Astrocyte (in vitro differentiated cells and primary cell): Measurements from ENCODE around the gene FILIP1L. TPM values are rescaled to one million over a fixed set of nuclear protein-coding genes. Genes with fewer than 3 reads are reported as not detected.

Experiments used
- DNase-seq: peaks from one replicate; pipeline ENCODE4 v3.0.0-alpha.2; 2010; ENCODE audit warnings: low read depth
- FAIRE-seq: peaks from 2 replicates; lab custom pipeline; 2011; peaks lifted over from hg19 to GRCh38; lab: Jason Lieb, UNC
- H2AFZ ChIP-seq: 2 replicates; pipeline ENCODE4 v1.6.0; 2012; ENCODE audit warnings: low read depth, low read length, inconsistent platforms
- H3K27ac ChIP-seq: 2 replicates; pipeline ENCODE4 v1.5.1; 2011; ENCODE audit warnings: low read depth, low read length, inconsistent platforms
- H3K27me3 ChIP-seq: 2 replicates; pipeline ENCODE4 v1.6.0; 2011; ENCODE audit warnings: low read length, inconsistent platforms; ENCODE audit not compliant: insufficient read depth
- H3K36me3 ChIP-seq: 2 replicates; pipeline ENCODE4 v1.5.1; 2011; ENCODE audit warnings: low read length, inconsistent platforms; ENCODE audit not compliant: insufficient read depth
- H3K4me1 ChIP-seq: 2 replicates; pipeline ENCODE4 v1.5.1; 2011; ENCODE audit warnings: low read length, inconsistent platforms; ENCODE audit not compliant: insufficient read depth
- H3K4me2 ChIP-seq: 2 replicates; pipeline ENCODE4 v1.6.0; 2012; ENCODE audit warnings: low read length, inconsistent platforms
- H3K4me3 ChIP-seq: 2 replicates; pipeline ENCODE4 v1.5.1; 2011; ENCODE audit warnings: low read depth, mild to moderate bottlenecking, low read length, inconsistent platforms; ENCODE audit not compliant: insufficient read depth
- H3K79me2 ChIP-seq: 2 replicates; pipeline ENCODE4 v1.6.0; 2012; ENCODE audit warnings: mild to moderate bottlenecking, low read length, inconsistent platforms; ENCODE audit not compliant: insufficient read depth
- H3K9ac ChIP-seq: 2 replicates; pipeline ENCODE4 v1.6.0; 2012; ENCODE audit warnings: mild to moderate bottlenecking, low read length, inconsistent platforms
- H3K9me3 ChIP-seq: 2 replicates; pipeline ENCODE4 v1.5.1; 2012; ENCODE audit warnings: low read depth, mild to moderate bottlenecking, low read length, inconsistent platforms; ENCODE audit not compliant: insufficient read depth
- H4K20me1 ChIP-seq: 2 replicates; pipeline ENCODE4 v1.6.0; 2012; ENCODE audit warnings: low read length, inconsistent platforms; ENCODE audit not compliant: insufficient read depth
- H3K27ac Mint-ChIP-seq: one replicate; pipeline ENCODE4 v1.8.0; 2021; ENCODE audit warnings: mild to moderate bottlenecking, mixed read lengths; ENCODE audit not compliant: unreplicated experiment
- H3K27me3 Mint-ChIP-seq: one replicate; pipeline ENCODE4 v1.8.0; 2021; ENCODE audit warnings: low read depth, mixed read lengths; ENCODE audit not compliant: unreplicated experiment
- H3K36me3 Mint-ChIP-seq: one replicate; pipeline ENCODE4 v1.8.0; 2021; ENCODE audit warnings: low read depth, mixed read lengths; ENCODE audit not compliant: unreplicated experiment
- H3K4me1 Mint-ChIP-seq: one replicate; pipeline ENCODE4 v1.8.0; 2021; ENCODE audit warnings: low read depth, mixed read lengths; ENCODE audit not compliant: unreplicated experiment
- H3K4me3 Mint-ChIP-seq: one replicate; pipeline ENCODE4 v1.8.0; 2021; ENCODE audit warnings: mild to moderate bottlenecking, moderate library complexity, mixed read lengths; ENCODE audit not compliant: unreplicated experiment
- H3K9me3 Mint-ChIP-seq: one replicate; pipeline ENCODE4 v1.8.0; 2021; ENCODE audit warnings: mild to moderate bottlenecking, mixed read lengths; ENCODE audit not compliant: unreplicated experiment
- EZH2 ChIP-seq: IDR thresholded peaks from 2 replicates; pipeline ENCODE4 v1.6.1; 2012; ENCODE audit warnings: mild to moderate bottlenecking, low read length, inconsistent platforms; ENCODE audit not compliant: insufficient read depth
- total RNA-seq: library from RNA; stranded (reverse); gene quantifications from 2 replicates; pipeline ENCODE4 v1.2.1, GENCODE V29; 2021
- TF ChIP-seq, protein P1 (sequence below): IDR thresholded peaks from 2 replicates; pipeline ENCODE4 v1.5.1; 2011; ENCODE audit warnings: low read depth, mild to moderate bottlenecking, inconsistent platforms, low read length, moderate library complexity; ENCODE audit not compliant: insufficient read depth

The FILIP1L gene
- total RNA-seq, 1 donor from 2014 or later = 209 TPM

DNA sequence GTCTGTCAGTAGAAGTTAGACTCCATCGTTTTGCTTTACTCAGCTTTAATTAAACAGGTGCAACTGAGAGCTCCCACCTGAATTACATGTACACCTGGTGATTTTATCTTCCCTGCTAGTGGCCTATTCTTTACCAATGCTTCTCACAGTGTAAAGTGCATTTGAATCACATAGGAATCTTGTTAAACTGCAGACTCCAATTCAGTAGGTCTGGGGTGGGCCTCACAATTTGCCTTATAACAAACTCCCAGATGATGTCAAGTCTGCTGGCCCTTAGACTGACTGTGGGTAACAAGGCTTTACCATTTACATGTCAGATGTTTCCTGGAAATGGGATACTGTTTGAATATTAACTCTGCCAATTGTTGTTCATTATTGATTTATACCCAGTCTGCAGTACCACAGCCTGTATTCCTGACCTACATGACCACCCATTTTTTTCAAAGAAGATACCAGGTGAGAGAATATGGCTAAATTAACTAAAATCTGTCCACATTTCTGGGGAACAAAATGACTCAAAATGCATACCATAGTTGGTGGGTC, 259.5 kb downstream of the FILIP1L start:
- no peak for TF ChIP-seq EZH2
- TF ChIP-seq, protein P1, sequence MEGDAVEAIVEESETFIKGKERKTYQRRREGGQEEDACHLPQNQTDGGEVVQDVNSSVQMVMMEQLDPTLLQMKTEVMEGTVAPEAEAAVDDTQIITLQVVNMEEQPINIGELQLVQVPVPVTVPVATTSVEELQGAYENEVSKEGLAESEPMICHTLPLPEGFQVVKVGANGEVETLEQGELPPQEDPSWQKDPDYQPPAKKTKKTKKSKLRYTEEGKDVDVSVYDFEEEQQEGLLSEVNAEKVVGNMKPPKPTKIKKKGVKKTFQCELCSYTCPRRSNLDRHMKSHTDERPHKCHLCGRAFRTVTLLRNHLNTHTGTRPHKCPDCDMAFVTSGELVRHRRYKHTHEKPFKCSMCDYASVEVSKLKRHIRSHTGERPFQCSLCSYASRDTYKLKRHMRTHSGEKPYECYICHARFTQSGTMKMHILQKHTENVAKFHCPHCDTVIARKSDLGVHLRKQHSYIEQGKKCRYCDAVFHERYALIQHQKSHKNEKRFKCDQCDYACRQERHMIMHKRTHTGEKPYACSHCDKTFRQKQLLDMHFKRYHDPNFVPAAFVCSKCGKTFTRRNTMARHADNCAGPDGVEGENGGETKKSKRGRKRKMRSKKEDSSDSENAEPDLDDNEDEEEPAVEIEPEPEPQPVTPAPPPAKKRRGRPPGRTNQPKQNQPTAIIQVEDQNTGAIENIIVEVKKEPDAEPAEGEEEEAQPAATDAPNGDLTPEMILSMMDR = no peak
- Histone ChIP-seq H3K27ac (no peak overlapping the region), H3K9me3 (no peaks in the 10 kb centered on the region), H3K79me2 (peaks cover 90% of the 10 kb centered on the region), H3K9ac (no peak overlapping the region), H3K36me3 (peaks cover 25% of the 10 kb centered on the region), H3K4me2 (no peak overlapping the region), H2AFZ (no peak overlapping the region), H4K20me1 (peaks cover 43% of the 10 kb centered on the region), H3K4me3 (no peak overlapping the region), H3K27me3 (no peaks in the 10 kb centered on the region), H3K4me1 (peaks cover 15% of the 10 kb centered on the region)
- no peak overlapping the region for H3K27ac Mint-ChIP-seq
- DNase-seq = no peak
- peaks cover 8% of the 10 kb centered on the region for H3K36me3 Mint-ChIP-seq
- no peak for FAIRE-seq
- peaks cover 60% of the 10 kb centered on the region for H3K4me1 Mint-ChIP-seq
- H3K27me3 Mint-ChIP-seq = no peaks in the 10 kb centered on the region
- H3K9me3 Mint-ChIP-seq = no peaks in the 10 kb centered on the region
- H3K4me3 Mint-ChIP-seq = no peak overlapping the region

DNA sequence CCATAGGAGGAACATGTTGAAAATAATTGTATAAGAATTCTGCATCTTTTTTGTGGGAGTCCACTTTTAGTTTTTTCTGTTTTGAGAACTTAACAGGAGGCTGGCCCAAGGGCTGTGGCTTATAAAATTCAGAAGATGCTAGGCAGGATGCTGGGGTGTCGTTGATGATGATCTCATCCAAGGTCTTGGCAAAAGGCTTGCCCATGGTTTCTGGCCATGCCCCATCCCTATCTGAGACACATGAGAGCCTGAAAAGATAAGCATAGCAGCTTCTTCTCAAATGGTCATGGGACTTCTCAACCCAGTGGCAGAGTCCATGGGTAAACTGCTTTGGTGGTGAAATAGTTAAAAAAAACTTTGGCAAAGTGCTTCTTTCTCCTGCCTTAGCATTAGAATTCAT, 261.4 kb downstream of the FILIP1L start:
- Mint-ChIP-seq H3K4me1 (peaks cover 51% of the 10 kb centered on the region), H3K27ac (peak overlapping the region; percentile 42), H3K4me3 (no peak overlapping the region), H3K36me3 (peaks cover 13% of the 10 kb centered on the region), H3K9me3 (no peaks in the 10 kb centered on the region), H3K27me3 (no peaks in the 10 kb centered on the region)
- Histone ChIP-seq H3K4me1 (peaks cover 3% of the 10 kb centered on the region), H3K36me3 (peaks cover 35% of the 10 kb centered on the region), H3K4me3 (no peak overlapping the region), H3K27ac (no peak overlapping the region), H3K27me3 (no peaks in the 10 kb centered on the region), H3K9me3 (no peaks in the 10 kb centered on the region), H4K20me1 (peaks cover 63% of the 10 kb centered on the region), H3K9ac (no peak overlapping the region), H3K79me2 (peaks cover 95% of the 10 kb centered on the region), H2AFZ (no peak overlapping the region), H3K4me2 (no peak overlapping the region)
- TF ChIP-seq, protein P1 = no peak
- TF ChIP-seq EZH2 = no peak
- DNase-seq (no peak), FAIRE-seq (no peak)

DNA sequence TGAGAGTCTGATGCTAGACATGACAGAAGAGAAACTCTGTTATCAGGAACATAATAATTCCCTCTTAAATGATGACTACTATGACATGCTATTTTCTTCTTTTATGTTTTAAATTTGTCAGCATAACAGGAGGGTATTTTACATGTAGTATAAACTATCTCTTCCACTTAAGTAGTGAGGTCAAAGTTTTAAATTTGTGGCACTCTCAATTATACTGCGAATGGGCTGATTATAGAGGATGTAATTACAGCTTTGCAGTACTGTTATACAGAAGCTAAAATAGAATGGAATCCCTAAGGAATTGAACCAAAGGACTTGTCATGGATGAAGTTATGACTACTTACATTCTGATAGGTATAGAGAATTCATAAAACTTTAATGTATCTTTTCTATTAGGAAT, 262.3 kb downstream of the FILIP1L start:
- peaks cover 34% of the 10 kb centered on the region for H3K36me3 ChIP-seq
- H3K4me1 Mint-ChIP-seq = peaks cover 44% of the 10 kb centered on the region
- peaks cover 3% of the 10 kb centered on the region for H3K4me1 ChIP-seq
- DNase-seq (no peak), FAIRE-seq (no peak)
- H3K4me3 Mint-ChIP-seq = no peak overlapping the region
- no peak overlapping the region for H3K4me2 ChIP-seq
- H3K9me3 Mint-ChIP-seq = no peaks in the 10 kb centered on the region
- TF ChIP-seq EZH2 = no peak
- TF ChIP-seq, protein P1 = no peak
- H3K9me3 ChIP-seq = no peaks in the 10 kb centered on the region
- H4K20me1 ChIP-seq = peaks cover 63% of the 10 kb centered on the region
- H3K27ac ChIP-seq = no peak overlapping the region
- no peak overlapping the region for H3K9ac ChIP-seq
- H3K79me2 ChIP-seq = peaks cover 93% of the 10 kb centered on the region
- peak overlapping the region; percentile 20 for H3K27ac Mint-ChIP-seq
- H2AFZ ChIP-seq = no peak overlapping the region
- H3K27me3 Mint-ChIP-seq = no peaks in the 10 kb centered on the region
- no peak overlapping the region for H3K4me3 ChIP-seq
- peaks cover 14% of the 10 kb centered on the region for H3K36me3 Mint-ChIP-seq
- H3K27me3 ChIP-seq = no peaks in the 10 kb centered on the region
